Tibial artery (tissue), 4 donors: ENCODE results near the gene PLEKHS1.

ENCODE experiments used
- DNase-seq, 2 donors: peaks; one replicate each; pipeline ENCODE4 v3.0.0-alpha.2; 2019
- H3K27ac ChIP-seq, 2 donors: fragments of 200-600 bp; sonication (generic) in 1 of 2; 1 replicate in 1 of 2; 2 replicates in 1 of 2; pipeline ENCODE4 v1.5.1; 2018 to 2019; ENCODE audit warnings: mild to moderate bottlenecking in 1 of 2
- H3K27me3 ChIP-seq, 2 donors: fragments of 200-600 bp; sonication (generic) in 1 of 2; one replicate each; pipeline versions ENCODE4 v1.5.1 to v1.6.0; 2016 to 2019
- H3K36me3 ChIP-seq, 3 donors: fragments of 200-600 bp; sonication (generic) in 2 of 3; one replicate each; pipeline ENCODE4 v1.5.1; 2016 to 2019; ENCODE audit warnings: mild to moderate bottlenecking in 2 of 3
- H3K4me1 ChIP-seq, 4 donors: fragments of 200-600 bp; sonication (generic) in 2 of 4; 1 replicate in 3 of 4; 2 replicates in 1 of 4; pipeline ENCODE4 v1.5.1; 2016 to 2019
- H3K4me3 ChIP-seq, 2 donors: fragments of 200-600 bp; sonication (generic) in 1 of 2; 1 replicate in 1 of 2; 2 replicates in 1 of 2; pipeline ENCODE4 v1.5.1; 2018 to 2019; ENCODE audit warnings: mild to moderate bottlenecking in 2 of 2
- H3K9me3 ChIP-seq, 3 donors: fragments of 200-600 bp; sonication (generic) in 1 of 3; one replicate each; pipeline ENCODE4 v1.5.1; 2016 to 2019
- CTCF ChIP-seq, 2 experiments: fragments of 200-600 bp in 1 of 2; fragments of 450-650 bp in 1 of 2; IDR thresholded peaks; one replicate each; pipeline ENCODE4 v1.5.1; 2017 to 2019; ENCODE audit warnings: antibody characterized with exemption in 2 of 2, mild to moderate bottlenecking in 1 of 2, moderate library complexity in 1 of 2
- intact Hi-C: fragments of 100-400 bp; cut with DNase I; formaldehyde crosslinking; loops from one replicate; pipeline ENCODE4 v1.15.0; 2023; ENCODE audit warnings: low total_unique reads

Gene PLEKHS1

GRCh38 chr10:113716109-113716910 is 35.2 kb upstream of the PLEKHS1 start:
- H3K4me3 ChIP-seq, result no peak overlapping the region
- no peaks in the 10 kb centered on the region for H3K9me3 ChIP-seq
- TF ChIP-seq CTCF (IDR thresholded peaks at IDR 0.05), result no peak
- peaks cover 0 to 9% (median 0%) of the 10 kb centered on the region in 4 donors for H3K4me1 ChIP-seq
- no peak overlapping the region for H3K27ac ChIP-seq
- no peaks in the 10 kb centered on the region for H3K27me3 ChIP-seq
- DNase-seq, result no peak
- peaks cover 16 to 22% (median 17%) of the 10 kb centered on the region in 3 donors for H3K36me3 ChIP-seq
- intact Hi-C loops, result no loop called here

GRCh38 chr10:113718969-113719822 is 32.3 kb upstream of the PLEKHS1 start:
- DNase-seq, result no peak
- intact Hi-C loops, result no loop called here
- Histone ChIP-seq H3K27ac (no peak overlapping the region), H3K9me3 (no peaks in the 10 kb centered on the region), H3K4me3 (no peak overlapping the region), H3K36me3 (peaks cover 43 to 49% (median 46%) of the 10 kb centered on the region in 3 donors), H3K27me3 (no peaks in the 10 kb centered on the region), H3K4me1 (peaks cover 0 to 4% (median 0%) of the 10 kb centered on the region in 4 donors)
- TF ChIP-seq CTCF (IDR thresholded peaks at IDR 0.05), result no peak

- Histone ChIP-seq H3K9me3 (no peaks in the 10 kb centered on the region), H3K36me3 (peaks cover 54 to 61% (median 58%) of the 10 kb centered on the region in 3 donors), H3K27ac (no peak overlapping the region), H3K4me3 (no peak overlapping the region), H3K27me3 (no peaks in the 10 kb centered on the region), H3K4me1 (no peaks in the 10 kb centered on the region)
- TF ChIP-seq CTCF (IDR thresholded peaks at IDR 0.05), result no peak
- no peak for DNase-seq
- intact Hi-C loops, result no loop called here
Observed at GRCh38 chr10:113720386-113720785, 31.1 kb upstream of the PLEKHS1 start.

GRCh38 chr10:113732160-113732881 is 19.2 kb upstream of the PLEKHS1 start:
- no peak for TF ChIP-seq CTCF (IDR thresholded peaks at IDR 0.05)

GRCh38 chr10:113732966-113733365 is 18.5 kb upstream of the PLEKHS1 start:
- no peak for DNase-seq
- intact Hi-C loops, result no loop called here
- no peaks in the 10 kb centered on the region for H3K9me3 ChIP-seq
- no peak for TF ChIP-seq CTCF (IDR thresholded peaks at IDR 0.05)
- H3K4me3 ChIP-seq, result no peak overlapping the region
- no peaks in the 10 kb centered on the region for H3K27me3 ChIP-seq
- H3K27ac ChIP-seq, result no peak overlapping the region
- H3K36me3 ChIP-seq, result peaks cover 25 to 30% (median 25%) of the 10 kb centered on the region in 3 donors
- peaks cover 0 to 26% (median 12%) of the 10 kb centered on the region in 4 donors for H3K4me1 ChIP-seq

More at GRCh38 chr10:113732160-113732881, 19.2 kb upstream of the PLEKHS1 start:
- DNase-seq, result no peak
- peaks cover 28 to 33% (median 30%) of the 10 kb centered on the region in 3 donors for H3K36me3 ChIP-seq
- H3K4me3 ChIP-seq, result no peak overlapping the region
- peaks cover 0 to 26% (median 12%) of the 10 kb centered on the region in 4 donors for H3K4me1 ChIP-seq
- no peaks in the 10 kb centered on the region for H3K27me3 ChIP-seq
- peak overlapping the region; percentile 23 to 50 for H3K27ac ChIP-seq
- intact Hi-C loops, result no loop called here
- no peaks in the 10 kb centered on the region for H3K9me3 ChIP-seq
